H9 (cell line): Measurements from ENCODE around the gene HHAT. TPM values are rescaled to one million over a fixed set of nuclear protein-coding genes. Genes with fewer than 3 reads are reported as not detected.

ENCODE experiments used
- DNase-seq: peaks from one replicate; pipeline ENCODE4 v3.0.0-alpha.2; 2017
- H2AFZ ChIP-seq: one replicate; pipeline ENCODE4 v1.6.1; 2013; ENCODE audit warnings: mild to moderate bottlenecking, low read length, control low read depth, moderate library complexity
- H2AK5ac ChIP-seq: 2 replicates; pipeline ENCODE4 v1.6.1; 2013; ENCODE audit warnings: low read length, control low read depth, mixed read lengths; ENCODE audit not compliant: insufficient read length
- H2BK120ac ChIP-seq: one replicate; pipeline ENCODE4 v1.6.1; 2013; ENCODE audit warnings: low read depth, mild to moderate bottlenecking, low read length, control low read depth, inconsistent platforms; ENCODE audit not compliant: poor library complexity, severe bottlenecking
- H2BK12ac ChIP-seq: 2 replicates; pipeline ENCODE4 v1.6.1; 2013; ENCODE audit warnings: low read length, control low read depth, mixed read lengths, low read depth; ENCODE audit not compliant: insufficient read length
- H2BK15ac ChIP-seq: 2 replicates; pipeline ENCODE4 v1.6.1; 2013; ENCODE audit warnings: low read depth, low read length, control low read depth
- H2BK20ac ChIP-seq: one replicate; pipeline ENCODE4 v1.6.1; 2013; ENCODE audit warnings: low read depth, mild to moderate bottlenecking, low read length, control low read depth, inconsistent platforms; ENCODE audit not compliant: poor library complexity, severe bottlenecking
- H2BK5ac ChIP-seq: 2 replicates; pipeline ENCODE4 v1.6.1; 2013; ENCODE audit warnings: low read length, control low read depth, mixed read lengths; ENCODE audit not compliant: insufficient read length
- H3K14ac ChIP-seq: 2 replicates; pipeline ENCODE4 v1.6.1; 2013; ENCODE audit warnings: low read length, control low read depth; ENCODE audit not compliant: insufficient read depth
- H3K18ac ChIP-seq: 2 replicates; pipeline ENCODE4 v1.6.1; 2013; ENCODE audit warnings: low read depth, mild to moderate bottlenecking, mixed read lengths, low read length, control low read depth; ENCODE audit not compliant: insufficient read length
- H3K23ac ChIP-seq: 2 replicates; pipeline ENCODE4 v1.6.1; 2013; ENCODE audit warnings: low read length, control low read depth, mixed read lengths, low read depth; ENCODE audit not compliant: insufficient read length
- H3K23me2 ChIP-seq: 2 replicates; pipeline ENCODE4 v1.6.1; 2013; ENCODE audit warnings: low read depth, mild to moderate bottlenecking, mixed read lengths, low read length, control low read depth; ENCODE audit not compliant: insufficient read length, poor library complexity, severe bottlenecking
- H3K27ac ChIP-seq: 2 replicates; pipeline ENCODE4 v1.5.1; 2013; ENCODE audit warnings: low read length, control low read depth, mixed read lengths, low read depth; ENCODE audit not compliant: insufficient read length
- H3K27me3 ChIP-seq: 2 replicates; pipeline ENCODE4 v1.6.1; 2013; ENCODE audit warnings: low read length, control low read depth, inconsistent platforms; ENCODE audit not compliant: insufficient read depth
- H3K4ac ChIP-seq: 2 replicates; pipeline ENCODE4 v1.6.1; 2013; ENCODE audit warnings: low read depth, mild to moderate bottlenecking, control low read depth, inconsistent platforms, low read length, moderate library complexity
- H3K4me1 ChIP-seq: 2 replicates; pipeline ENCODE4 v1.6.1; 2013; ENCODE audit warnings: low read length, control low read depth, inconsistent platforms; ENCODE audit not compliant: insufficient read depth
- H3K4me2 ChIP-seq: 2 replicates; pipeline ENCODE4 v1.6.1; 2013; ENCODE audit warnings: low read length, control low read depth, mixed read lengths; ENCODE audit not compliant: insufficient read length, insufficient read depth
- H3K56ac ChIP-seq: 2 replicates; pipeline ENCODE4 v1.6.1; 2013; ENCODE audit warnings: low read depth, mild to moderate bottlenecking, mixed read lengths, low read length, control low read depth; ENCODE audit not compliant: insufficient read length
- H3K79me1 ChIP-seq: 2 replicates; pipeline ENCODE4 v1.6.1; 2013; ENCODE audit warnings: low read depth, mild to moderate bottlenecking, moderate library complexity, low read length, control low read depth, inconsistent platforms; ENCODE audit not compliant: insufficient read depth, poor library complexity, severe bottlenecking
- H3K79me2 ChIP-seq: 2 replicates; pipeline ENCODE4 v1.6.1; 2013; ENCODE audit warnings: low read length, control low read depth, inconsistent platforms; ENCODE audit not compliant: insufficient read depth
- H3K9ac ChIP-seq: 2 replicates; pipeline ENCODE4 v1.6.1; 2013; ENCODE audit warnings: low read length, control low read depth, mixed read lengths; ENCODE audit not compliant: insufficient read length; ENCODE audit errors: extremely low read depth
- H3K9me3 ChIP-seq: one replicate; pipeline ENCODE4 v1.6.1; 2013; ENCODE audit warnings: low read depth, low read length, inconsistent platforms; ENCODE audit not compliant: control insufficient read depth
- H3T11ph ChIP-seq: one replicate; pipeline ENCODE4 v1.6.1; 2013; ENCODE audit warnings: mild to moderate bottlenecking, low read length, control low read depth, inconsistent platforms
- H4K20me1 ChIP-seq: one replicate; pipeline ENCODE4 v1.6.1; 2013; ENCODE audit not compliant: control insufficient read depth, insufficient read length, insufficient read depth
- H4K5ac ChIP-seq: 2 replicates; pipeline ENCODE4 v1.6.1; 2013; ENCODE audit warnings: low read depth, mild to moderate bottlenecking, mixed read lengths, low read length, control low read depth; ENCODE audit not compliant: insufficient read length
- H4K8ac ChIP-seq: replicated peaks from 2 replicates; pipeline ENCODE4 v1.6.1; 2013; ENCODE audit warnings: low read length, control low read depth, mixed read lengths, low read depth; ENCODE audit not compliant: insufficient read length
- H4K91ac ChIP-seq: 2 replicates; pipeline ENCODE4 v1.6.1; 2013; ENCODE audit warnings: low read depth, mild to moderate bottlenecking, moderate library complexity, mixed read lengths, low read length, control low read depth; ENCODE audit not compliant: insufficient read length
- H3K27ac Mint-ChIP-seq, 3 experiments: 2 replicates in 2 of 3; 3 replicates in 1 of 3; pipeline ENCODE4 v1.8.0; 2020 to 2021; ENCODE audit warnings: mixed read lengths in 3 of 3, mild to moderate bottlenecking in 1 of 3, moderate library complexity in 1 of 3
- H3K27me3 Mint-ChIP-seq: 2 replicates; pipeline ENCODE4 v1.8.0; 2021; ENCODE audit warnings: low read depth, mild to moderate bottlenecking, moderate library complexity, mixed read lengths
- H3K36me3 Mint-ChIP-seq, 3 experiments: 2 replicates in 2 of 3; 3 replicates in 1 of 3; pipeline ENCODE4 v1.8.0; 2020 to 2021; ENCODE audit warnings: low read depth in 3 of 3, mixed read lengths in 3 of 3; ENCODE audit not compliant: insufficient read depth in 1 of 3
- H3K4me1 Mint-ChIP-seq, 2 experiments: 2 replicates each; pipeline ENCODE4 v1.8.0; 2020; ENCODE audit warnings: mixed read lengths in 2 of 2
- H3K4me3 Mint-ChIP-seq, 2 experiments: 2 replicates in 1 of 2; 3 replicates in 1 of 2; pipeline ENCODE4 v1.8.0; 2020 to 2021; ENCODE audit warnings: mild to moderate bottlenecking in 2 of 2, mixed read lengths in 2 of 2, moderate library complexity in 1 of 2
- H3K9me3 Mint-ChIP-seq, 2 experiments: 2 replicates in 1 of 2; 3 replicates in 1 of 2; pipeline ENCODE4 v1.8.0; 2020; ENCODE audit warnings: mild to moderate bottlenecking in 2 of 2, mixed read lengths in 2 of 2, moderate library complexity in 1 of 2
- CTCF ChIP-seq: fragments of 200-600 bp; sonication (generic); conservative IDR thresholded peaks from 3 replicates; pipeline ENCODE4 v1.8.0; 2021; ENCODE audit warnings: antibody characterized with exemption, mild to moderate bottlenecking
- WGBS: extraction: QIAGEN DNeasy Blood & Tissue Kit; methylation state at CpG from one replicate; pipeline ENCODE4 v1.1.7; 2013; ENCODE audit warnings: missing lambda C conversion rate, low lambda C conversion rate, mixed read lengths; ENCODE audit not compliant: insufficient read length; ENCODE audit errors: extremely low coverage; 5-methylcytosine and 5-hydroxymethylcytosine counted together
- total RNA-seq: library from RNA; stranded (reverse); gene quantifications from 2 replicates; pipeline ENCODE4 v1.2.1, GENCODE V29; 2021

The HHAT gene
- total RNA-seq, 1 experiment from 2014 or later, result 0.48 TPM

- TF ChIP-seq CTCF, result no peak
- no peak overlapping the region for H3K4me3 Mint-ChIP-seq
- no peak overlapping the region for H2BK5ac ChIP-seq
- H3K23me2 ChIP-seq, result no peaks in the 10 kb centered on the region
- WGBS, result no CpG with 5 or more reads among the region's 4 CpGs
- no peaks in the 10 kb centered on the region for H3K27me3 ChIP-seq
- no peak overlapping the region for H3K14ac ChIP-seq
- no peaks in the 10 kb centered on the region for H4K20me1 ChIP-seq
- H3K9me3 Mint-ChIP-seq, result peaks cover 0 to 2% of the 10 kb centered on the region in 2 experiments; a peak in 1 of 5 replicates
- peaks cover 6% of the 10 kb centered on the region for H3K27me3 Mint-ChIP-seq
- no peak overlapping the region for H3K27ac ChIP-seq
- no peak overlapping the region for H2AK5ac ChIP-seq
- H3K36me3 Mint-ChIP-seq, result no peaks in the 10 kb centered on the region; a peak in 1 of 7 replicates
- no peak overlapping the region for H3T11ph ChIP-seq
- no peaks in the 10 kb centered on the region for H3K4me1 Mint-ChIP-seq
- no peak overlapping the region for H3K4me2 ChIP-seq
- no peak overlapping the region for H4K8ac ChIP-seq
- no peak overlapping the region for H2BK20ac ChIP-seq
- H3K9me3 ChIP-seq, result no peaks in the 10 kb centered on the region
- no peak overlapping the region for H4K91ac ChIP-seq
- no peak for DNase-seq
- no peak overlapping the region for H3K4ac ChIP-seq
- H2BK12ac ChIP-seq, result no peak overlapping the region
- H2AFZ ChIP-seq, result no peak overlapping the region
- H2BK120ac ChIP-seq, result no peak overlapping the region
- H3K79me1 ChIP-seq, result no peaks in the 10 kb centered on the region
- no peak overlapping the region for H3K23ac ChIP-seq
- no peak overlapping the region; a peak in 1 of 7 replicates for H3K27ac Mint-ChIP-seq
- no peak overlapping the region for H3K9ac ChIP-seq
- no peak overlapping the region for H2BK15ac ChIP-seq
- H3K4me1 ChIP-seq, result no peaks in the 10 kb centered on the region
- H3K79me2 ChIP-seq, result no peaks in the 10 kb centered on the region
- no peak overlapping the region for H3K56ac ChIP-seq
- H4K5ac ChIP-seq, result no peak overlapping the region
- H3K18ac ChIP-seq, result no peak overlapping the region
These were observed 333.8 kb downstream of the HHAT start for GRCh38 chr1:210662291-210663050.
